Measurements from ENCODE around the gene RBM8A.
A peak's percentile ranks its signal among the peaks of the same experiment; 100 is the strongest.

The RBM8A gene

DNA sequence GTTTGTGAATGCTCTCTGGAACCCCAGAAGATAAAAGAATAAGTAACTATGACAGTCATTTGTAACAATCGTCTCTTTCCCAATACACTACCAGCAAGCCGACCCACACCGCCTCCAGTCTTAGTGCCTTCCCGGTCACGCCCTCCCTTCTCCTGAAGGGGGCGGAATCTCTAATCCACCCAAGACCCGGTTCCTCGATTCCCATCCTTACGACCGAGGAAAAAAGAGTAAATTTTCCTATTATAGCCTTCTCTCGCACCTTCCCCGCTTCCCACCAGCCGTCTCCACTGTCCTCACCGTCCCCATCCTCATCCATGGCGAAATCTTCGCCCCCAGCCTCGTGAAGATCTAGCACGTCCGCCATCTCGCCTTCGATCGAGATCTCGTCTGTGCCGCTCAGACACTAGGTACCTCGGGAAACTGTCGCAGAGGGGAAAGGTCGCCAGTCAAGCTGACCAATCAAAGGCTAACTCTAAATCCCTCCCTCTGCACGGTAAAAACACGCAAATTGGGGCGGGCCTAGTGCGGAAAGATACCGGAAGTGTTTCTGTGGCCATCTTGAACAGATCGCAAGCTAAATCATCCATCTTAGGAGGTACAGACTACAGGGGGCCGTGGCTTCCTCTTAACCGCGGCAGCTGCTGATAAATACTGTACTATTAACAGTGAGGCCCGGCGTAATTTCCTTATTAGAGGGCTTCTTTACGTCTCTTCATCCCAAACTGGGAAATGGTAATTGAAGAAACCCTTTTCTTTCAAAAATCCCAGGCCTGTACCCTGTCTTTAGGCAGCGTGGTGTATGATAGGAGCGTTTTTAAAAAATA lies at the start of gene RBM8A:
TSS of gene RBM8A (minus strand) at position 422 of the 824 bp plus-strand sequence. CDS start at position 364, 58 bp downstream.
- peak; percentile 97 for DNase-seq (ENCODE audit: low read depth, low spot score)

GRCh38 chr1:145977016-145977415 lies 49.7 kb upstream of the RBM8A start:
- no peak for DNase-seq (ENCODE audit: low read depth, low spot score)

DNA sequence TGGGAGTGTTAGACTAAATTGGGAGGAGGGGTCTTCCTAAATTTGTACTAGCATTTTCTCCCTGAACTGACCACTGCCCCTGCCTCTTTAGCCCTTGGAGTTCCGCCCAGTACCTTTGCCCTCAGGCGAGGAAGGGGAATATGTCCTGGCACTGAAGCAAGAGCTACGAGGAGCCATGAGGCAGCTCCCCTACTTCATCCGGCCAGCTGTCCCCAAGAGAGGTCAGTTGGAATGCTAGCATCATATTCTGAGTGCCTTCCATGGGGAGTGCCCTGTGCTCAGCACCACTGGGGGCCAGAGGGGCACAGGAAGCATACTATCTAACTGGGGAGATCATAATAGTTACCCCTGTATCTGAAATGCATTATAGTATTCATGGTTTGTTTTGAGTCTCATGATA lies 47.9 kb upstream of the RBM8A start:
- no peak for DNase-seq (ENCODE audit: low read depth, low spot score)

- no peak for DNase-seq (ENCODE audit: low read depth, low spot score)
These were observed 47.4 kb upstream of the RBM8A start for GRCh38 chr1:145974721-145975120.

DNA sequence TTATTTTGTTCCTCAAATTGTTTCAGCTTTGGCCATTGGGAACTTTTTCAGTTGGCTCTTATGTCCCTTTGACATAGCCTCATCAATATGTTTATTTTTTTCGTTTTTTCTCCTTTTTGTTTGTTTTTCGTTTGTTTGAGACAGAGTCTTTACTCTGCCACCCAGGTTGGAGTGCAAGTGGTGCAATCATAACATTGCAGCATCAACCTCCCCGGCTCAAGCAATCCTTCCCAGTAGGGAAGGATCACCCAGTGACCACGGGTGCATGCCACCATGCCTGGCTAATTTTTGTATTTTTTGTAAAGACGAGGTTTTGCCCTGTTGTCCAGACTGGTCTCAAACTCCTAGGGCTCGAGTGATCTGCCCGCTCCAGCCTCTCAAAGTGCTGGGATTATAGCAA lies 45.3 kb upstream of the RBM8A start:
- no peak for DNase-seq (ENCODE audit: low read depth, low spot score)

DNA sequence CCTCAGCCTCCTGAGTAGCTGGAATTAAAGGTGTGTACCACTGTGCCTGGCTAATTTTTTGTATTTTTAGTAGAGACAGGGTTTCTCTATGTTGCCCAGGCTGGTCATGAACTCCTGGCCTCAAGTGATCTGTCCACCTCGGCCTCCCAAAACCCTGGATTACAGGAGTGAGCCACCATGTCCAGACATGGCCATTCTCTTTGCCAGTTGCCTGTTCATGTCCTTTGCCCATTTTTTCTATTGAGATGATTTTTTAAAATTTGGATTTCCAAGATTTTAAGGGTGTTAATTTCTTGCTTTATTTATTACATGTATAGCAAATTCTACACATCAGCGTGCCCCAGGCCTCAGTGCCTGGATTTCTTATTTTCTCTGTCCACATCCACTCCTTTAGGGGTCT lies 40.0 kb upstream of the RBM8A start:
- DNase-seq (ENCODE audit: low read depth, low spot score), result no peak

DNA sequence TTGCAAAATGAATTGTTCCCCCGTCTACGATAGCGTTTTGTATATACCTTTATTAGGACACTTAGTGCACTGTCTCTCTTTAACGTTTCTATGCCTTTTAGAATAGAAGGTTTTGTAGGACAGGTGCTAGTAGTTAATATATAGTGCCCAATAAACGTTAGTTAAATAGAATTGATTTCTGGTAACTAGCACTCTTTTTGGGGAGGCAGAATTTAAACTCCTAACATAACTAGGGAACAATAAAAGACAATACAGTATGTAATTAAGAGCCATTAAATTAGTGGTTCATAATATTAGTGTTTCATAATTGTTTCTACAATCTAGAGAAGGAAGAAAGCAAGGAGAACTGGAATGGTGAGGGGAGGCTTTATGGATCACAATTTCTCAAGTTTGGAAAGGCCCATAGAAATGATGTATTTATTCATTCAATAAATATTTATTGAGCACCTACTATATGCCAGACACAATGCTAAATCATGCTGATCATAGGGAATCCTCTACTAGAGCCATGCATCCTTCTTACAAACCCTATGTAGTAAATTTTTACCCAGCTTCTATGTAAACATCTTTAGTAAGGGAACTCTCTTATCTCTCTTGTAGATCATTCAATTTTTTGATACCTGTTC lies 37.9 kb upstream of the RBM8A start:
- DNase-seq (ENCODE audit: low read depth, low spot score), result no peak

DNA sequence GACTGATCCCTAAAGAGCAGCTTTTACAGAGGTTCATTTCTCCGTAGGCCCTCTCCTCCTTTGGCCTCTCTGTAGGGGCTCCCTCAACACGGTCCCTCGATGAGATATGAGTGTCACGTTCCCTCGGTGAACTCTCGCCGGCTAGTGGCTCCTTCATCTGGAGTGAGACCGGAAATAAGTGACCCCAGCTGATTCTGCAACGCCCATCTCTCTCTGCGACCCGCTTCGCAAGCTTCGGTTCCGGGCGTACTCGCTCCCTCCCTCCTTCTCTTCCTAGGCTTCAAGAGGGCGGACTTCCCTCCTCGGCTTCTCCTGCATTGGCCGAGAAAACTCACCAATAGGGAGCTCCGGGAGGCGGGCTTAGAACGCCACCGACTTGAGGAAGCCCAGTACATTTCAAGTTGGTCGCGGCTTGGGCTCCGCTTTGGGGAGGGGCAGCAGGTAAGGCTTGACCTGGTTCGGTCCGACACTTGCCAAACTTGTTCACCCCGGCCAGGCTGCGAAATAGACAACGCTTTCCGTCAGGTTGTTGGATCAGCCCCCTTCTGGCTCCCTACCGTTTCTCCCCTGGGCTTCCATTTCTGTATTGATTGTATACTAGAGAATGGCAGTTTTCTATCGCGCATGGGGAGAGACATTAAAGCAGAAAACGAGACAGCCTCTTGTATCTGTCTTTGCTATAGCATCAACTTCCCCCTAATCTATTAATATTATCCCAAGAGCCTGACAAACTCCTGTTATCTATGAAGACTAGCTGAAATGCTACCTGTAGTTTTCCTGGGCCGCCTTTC lies 37.2 kb upstream of the RBM8A start, which contains the start of the genes ANKRD34A and POLR3GL:
TSS of gene ANKRD34A (minus strand) at position 248 of the 791 bp plus-strand sequence. CDS start 2,816 bp downstream, outside the sequence.
TSS of gene POLR3GL (plus strand) at position 363 of the 791 bp plus-strand sequence. CDS start 10,176 bp downstream, outside the sequence.
- no peak for DNase-seq (ENCODE audit: low read depth, low spot score)

DNA sequence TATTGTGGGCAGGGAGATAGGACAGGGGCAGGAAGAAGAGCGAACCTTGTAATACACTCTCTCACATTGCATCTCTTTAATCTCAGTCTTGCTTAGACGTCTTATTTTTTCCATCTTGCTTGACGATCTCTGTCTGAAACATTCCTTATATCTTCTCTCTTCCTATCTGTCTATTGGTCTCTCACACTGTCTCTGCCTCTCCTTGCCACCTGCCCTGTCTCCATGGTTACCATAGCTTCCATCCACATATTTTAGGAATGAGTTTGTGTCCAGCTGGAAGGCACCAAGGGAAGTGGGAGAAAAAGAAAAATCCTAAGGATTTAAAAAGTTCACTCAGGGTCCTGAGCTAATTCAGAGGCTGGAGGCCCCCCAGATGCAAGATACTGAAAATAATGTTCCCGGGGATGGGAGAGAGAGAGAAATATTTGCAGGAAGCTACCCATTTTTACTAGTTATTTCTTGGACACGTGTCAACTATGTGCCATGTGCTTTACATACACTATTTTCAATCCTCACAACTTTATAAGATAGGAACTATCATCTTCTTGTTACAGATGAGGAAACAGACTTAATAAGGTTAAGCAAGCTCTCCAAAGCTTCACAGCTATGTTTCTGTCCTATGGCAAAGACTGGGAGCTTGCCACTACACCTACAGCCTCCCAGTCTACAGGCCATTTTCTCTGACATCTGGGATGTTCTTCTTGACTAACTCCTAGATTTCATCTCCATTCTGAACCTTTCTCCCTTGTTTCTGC lies 36.2 kb upstream of the RBM8A start:
- no peak for DNase-seq (ENCODE audit: low read depth, low spot score)

DNA sequence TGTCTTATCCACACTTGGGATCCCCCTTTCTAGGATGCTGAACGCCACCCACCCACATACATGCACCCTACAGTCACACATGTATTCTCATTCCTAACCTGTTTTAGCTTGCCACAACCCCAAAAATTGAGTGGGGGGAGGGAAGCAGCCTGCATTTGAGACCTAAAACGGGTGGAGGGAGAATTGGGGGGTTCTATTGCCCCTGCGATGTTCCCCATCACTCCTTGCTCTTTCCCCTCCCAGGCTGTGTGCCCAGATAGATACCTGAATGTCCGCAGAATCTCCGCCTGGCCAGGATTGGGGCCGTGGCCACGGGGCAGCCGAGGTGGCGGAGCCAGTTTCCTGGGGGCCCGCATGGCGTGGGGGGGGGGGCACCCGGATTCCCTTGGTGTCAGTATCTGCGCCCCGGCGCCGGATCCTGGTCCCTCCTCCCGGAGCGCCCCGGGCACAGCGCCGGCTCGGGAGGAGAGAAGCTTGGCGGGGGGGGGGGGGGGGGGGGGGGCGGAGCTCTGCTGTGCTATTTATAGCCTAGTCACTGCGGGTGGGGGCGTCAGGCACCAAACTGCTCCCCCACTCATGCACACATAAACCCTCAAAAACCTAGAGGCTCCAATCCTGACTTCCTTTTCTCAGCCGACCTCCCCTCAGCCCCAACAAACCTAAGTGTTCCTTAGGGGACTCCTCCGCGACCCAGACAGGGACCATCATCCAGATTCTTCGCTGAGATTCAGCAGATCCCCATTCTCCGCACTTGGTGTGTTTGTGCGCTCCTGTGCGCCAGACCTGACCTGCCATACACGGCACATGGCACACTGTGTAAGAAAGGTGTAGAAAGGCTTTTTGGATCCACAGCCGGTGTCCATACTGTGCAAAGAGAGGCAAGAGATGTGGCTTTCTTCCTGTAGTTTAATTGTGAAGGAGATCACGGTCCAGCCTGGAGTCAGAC lies 35.1 kb upstream of the RBM8A start:
- DNase-seq (ENCODE audit: low read depth, low spot score), result no peak

GRCh38 chr1:145961425-145962156 lies 34.3 kb upstream of the RBM8A start:
- DNase-seq (ENCODE audit: low read depth, low spot score), result no peak

- DNase-seq (ENCODE audit: low read depth, low spot score), result no peak
These were observed 33.8 kb upstream of the RBM8A start for GRCh38 chr1:145961109-145961424.

DNA sequence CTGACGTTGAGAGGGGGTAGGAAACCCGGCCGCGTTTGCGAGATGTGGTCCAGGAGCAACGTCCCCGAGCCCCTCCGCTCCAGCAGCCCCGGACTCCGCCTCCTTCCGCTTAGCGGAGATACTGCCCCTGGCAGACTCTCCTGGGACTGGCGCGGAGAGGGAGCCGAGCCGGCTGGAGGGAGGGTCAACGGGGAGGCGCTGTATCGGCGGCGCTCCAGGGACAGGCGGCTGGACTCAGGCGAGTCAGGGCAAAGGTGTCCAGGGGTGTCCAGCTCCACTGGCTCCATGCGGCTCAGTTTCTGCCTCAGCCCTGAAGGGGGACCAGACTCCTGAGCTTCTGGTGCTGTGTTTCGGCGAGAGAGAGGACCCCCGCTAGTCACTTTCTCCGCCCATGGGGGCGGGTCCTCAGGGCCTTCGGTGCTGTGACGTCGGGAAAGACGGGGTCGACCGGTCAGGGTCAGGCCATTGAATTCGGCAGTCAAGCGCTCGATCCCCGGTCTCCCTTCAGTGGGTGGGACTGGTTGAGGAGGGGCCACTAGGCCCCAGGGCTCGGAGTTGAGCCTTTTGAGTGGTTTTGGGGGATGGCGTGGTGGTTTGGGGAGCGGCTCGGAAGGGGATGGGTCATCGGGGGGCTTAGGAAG lies 33.3 kb upstream of the RBM8A start:
- DNase-seq (ENCODE audit: low read depth, low spot score), result no peak

DNA sequence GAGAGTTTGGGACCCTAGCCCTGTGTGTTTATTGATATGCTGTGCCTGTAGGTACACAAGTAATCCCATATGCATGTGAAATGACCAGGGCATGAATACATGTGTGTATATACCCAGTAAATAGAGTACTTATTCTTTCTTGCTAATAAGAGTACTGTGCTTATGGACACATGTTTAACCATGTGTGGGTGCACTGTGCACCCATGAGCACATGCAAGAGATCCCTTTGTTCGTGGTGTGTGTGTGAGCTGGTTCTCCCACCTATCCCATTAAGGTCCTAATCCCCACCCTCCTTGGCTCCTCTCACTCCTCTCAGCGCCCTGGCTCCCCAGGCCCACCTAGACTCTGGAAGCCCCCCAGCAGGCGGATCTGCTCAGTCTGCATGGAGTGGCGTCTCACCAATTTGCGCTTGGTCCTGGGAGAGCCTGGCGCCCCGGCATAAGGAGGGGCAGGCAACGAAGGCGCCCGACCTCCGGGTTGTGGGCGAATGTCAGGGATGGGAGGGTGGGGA lies 32.7 kb upstream of the RBM8A start:
- DNase-seq (ENCODE audit: low read depth, low spot score), result no peak

- no peak for DNase-seq (ENCODE audit: low read depth, low spot score)
These were observed 32.0 kb upstream of the RBM8A start for GRCh38 chr1:145959333-145959732.

GRCh38 chr1:145958734-145959133 lies 31.4 kb upstream of the RBM8A start:
- no peak for DNase-seq (ENCODE audit: low read depth, low spot score)

- DNase-seq (ENCODE audit: low read depth, low spot score), result peak; percentile 87
These were observed 30.4 kb upstream of the RBM8A start, which contains the start of gene LIX1L for GRCh38 chr1:145957443-145958319. Gene LIX1L, minus strand, starts transcription at chr1:145958017. Its CDS starts 90 bp downstream, at chr1:145957927.
